GM19455 (cell line): ENCODE results near the gene CYP4A11.
"Not testable (repeated sequence)": the region's sequence is repeated elsewhere in the genome, so short reads cannot be mapped to it uniquely, and the experiment has no call there.

Source experiments
- ATAC-seq: cut with Tn5 transposase; IDR thresholded peaks from one replicate; pipeline ENCODE4 v1.9.1; 2021; ENCODE audit not compliant: unreplicated experiment

The CYP4A11 gene, protein sequence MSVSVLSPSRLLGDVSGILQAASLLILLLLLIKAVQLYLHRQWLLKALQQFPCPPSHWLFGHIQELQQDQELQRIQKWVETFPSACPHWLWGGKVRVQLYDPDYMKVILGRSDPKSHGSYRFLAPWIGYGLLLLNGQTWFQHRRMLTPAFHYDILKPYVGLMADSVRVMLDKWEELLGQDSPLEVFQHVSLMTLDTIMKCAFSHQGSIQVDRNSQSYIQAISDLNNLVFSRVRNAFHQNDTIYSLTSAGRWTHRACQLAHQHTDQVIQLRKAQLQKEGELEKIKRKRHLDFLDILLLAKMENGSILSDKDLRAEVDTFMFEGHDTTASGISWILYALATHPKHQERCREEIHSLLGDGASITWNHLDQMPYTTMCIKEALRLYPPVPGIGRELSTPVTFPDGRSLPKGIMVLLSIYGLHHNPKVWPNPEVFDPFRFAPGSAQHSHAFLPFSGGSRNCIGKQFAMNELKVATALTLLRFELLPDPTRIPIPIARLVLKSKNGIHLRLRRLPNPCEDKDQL

DNA sequence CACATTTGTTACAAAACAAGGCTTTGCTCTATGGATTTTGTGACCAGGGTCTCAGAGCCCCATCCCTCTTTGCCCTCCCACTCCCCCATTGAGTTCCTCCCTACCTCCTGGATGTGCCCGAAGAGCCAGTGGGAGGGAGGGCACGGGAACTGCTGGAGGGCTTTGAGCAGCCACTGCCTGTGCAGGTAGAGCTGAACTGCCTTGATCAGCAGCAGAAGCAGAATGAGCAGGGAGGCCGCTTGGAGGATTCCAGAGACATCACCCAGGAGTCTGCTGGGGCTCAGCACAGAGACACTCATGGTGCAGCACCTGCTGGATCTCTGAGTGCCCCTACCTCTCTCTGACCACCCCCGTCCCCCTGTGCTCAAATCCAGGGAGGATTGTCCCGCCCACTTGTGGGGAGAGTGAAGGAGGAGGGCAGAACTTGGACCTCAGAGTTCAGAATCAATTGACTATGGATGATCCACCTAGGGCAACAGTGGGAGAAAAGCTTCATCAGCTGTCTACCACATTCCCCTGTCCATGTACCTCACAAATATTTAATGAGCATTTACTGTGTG, at the start of gene CYP4A11:
CYP4A11 (minus strand) TSS at position 342 of the 560 bp plus-strand sequence; CDS start at position 299, 43 bp downstream.
- no peak for ATAC-seq

DNA sequence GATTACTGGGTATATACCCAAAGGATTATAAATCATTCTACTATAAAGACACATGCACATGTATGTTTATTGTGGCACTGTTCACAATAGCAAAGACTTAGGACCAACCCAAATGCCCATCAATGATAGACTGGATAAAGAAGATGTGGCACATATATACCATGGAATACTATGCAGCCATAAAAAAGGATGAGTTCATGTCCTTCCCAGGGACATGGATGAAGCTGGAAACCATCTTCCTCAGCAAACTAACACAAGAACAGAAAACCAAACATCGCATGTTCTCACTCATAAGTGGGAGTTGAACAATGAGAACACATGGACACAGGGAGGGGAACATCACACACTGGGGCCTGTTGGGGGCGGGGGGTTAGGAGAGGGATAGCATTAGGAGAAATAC, 49.3 kb upstream of the CYP4A11 start:
- ATAC-seq = not testable (repeated sequence)

DNA sequence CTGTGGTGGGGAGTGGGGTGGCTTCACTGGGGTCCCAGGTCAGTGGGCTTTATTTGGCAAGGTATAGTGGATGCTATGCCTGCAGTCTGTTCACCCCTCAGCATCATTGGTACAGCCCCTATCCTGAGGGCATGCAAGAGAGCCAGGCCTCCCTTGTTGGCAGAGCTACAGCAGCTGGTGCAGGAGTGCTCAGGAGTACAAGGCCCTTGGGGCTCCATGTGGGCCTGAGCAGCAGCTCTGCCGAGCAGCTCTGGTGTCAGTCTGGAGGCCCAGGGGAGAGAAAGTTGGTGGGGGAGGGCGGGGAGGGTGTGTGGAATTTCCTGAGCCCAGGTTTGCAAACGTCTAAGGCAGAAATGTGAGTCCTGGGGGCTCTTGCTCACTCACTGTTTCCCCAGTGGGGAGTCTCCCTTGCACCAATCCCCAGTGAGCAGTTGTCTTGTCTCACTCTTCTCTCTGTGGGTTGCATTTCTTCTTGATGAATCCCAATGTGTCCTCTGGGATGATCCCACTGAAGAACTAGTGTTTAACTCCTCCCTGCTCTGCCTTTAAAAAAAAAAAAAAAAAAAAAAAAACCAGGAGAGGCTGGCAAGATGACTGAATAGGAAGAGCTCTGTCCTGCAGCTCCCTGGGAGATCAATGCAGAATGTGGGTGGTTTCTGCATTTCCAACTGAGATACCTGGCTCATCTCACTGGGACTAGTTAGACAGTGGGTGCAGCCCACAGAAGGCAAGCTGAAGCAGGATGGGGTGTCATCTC, 42.7 kb upstream of the CYP4A11 start:
- ATAC-seq = no peak

DNA sequence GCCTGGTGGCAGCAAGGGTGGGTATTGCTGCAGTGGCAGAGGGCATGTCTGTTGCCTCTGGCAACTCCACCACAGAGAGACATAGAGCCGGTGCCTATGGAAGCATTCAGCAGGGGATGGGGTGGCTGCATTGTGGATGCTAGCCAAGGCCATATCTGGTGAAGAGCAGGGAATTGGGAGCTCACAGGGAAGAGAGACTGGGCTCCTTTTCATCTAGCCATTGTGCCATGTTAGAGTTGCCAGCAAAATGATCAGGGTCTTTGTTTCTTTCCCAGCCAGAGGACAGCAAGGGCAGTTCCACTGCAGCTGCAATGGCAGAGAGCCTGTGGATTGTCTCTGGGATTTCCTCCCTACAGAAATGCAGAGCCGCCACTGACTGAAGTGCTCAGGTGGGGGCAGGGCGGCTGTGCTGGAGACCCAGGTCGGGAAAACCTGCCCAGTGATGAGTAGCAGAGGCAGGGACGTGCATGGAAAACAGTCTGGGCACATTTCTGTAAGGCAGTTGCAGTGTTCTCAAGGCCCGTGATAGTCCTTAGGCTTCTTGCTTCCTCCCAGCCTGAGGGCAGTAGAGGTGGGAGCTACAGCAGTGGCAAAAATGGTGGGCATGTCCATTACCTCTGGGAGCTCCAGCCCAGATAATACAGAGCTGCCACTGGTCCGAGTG, 42.0 kb upstream of the CYP4A11 start:
- ATAC-seq = no peak

DNA sequence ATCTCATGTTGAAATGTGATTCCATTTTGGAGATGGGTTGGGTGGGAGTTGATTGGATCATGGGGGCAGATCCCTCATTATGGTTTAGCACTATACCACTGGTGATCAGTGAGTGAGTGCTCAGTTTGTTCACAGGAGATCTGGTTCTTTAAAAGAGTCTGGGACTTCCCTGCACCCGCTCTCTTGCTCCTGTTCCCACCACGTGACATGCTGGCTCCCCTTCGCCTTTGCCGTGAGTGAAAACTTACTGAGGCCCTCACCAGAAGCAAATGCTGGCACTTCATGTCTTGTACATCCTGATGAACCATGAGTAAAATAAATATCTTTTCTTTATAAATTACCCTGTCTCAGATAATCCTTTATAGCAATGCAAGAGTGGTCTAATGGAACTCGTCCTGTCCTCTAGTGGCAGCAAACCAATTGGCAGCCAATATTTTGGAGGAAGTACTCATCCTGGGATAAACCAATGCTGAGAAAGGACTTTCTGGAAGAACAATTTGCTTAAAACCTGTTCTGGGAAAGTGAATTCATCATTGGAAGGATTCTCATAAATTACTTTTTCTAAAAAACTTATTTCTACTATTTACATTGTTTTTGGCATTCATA, 27.8 kb upstream of the CYP4A11 start:
- no peak for ATAC-seq

DNA sequence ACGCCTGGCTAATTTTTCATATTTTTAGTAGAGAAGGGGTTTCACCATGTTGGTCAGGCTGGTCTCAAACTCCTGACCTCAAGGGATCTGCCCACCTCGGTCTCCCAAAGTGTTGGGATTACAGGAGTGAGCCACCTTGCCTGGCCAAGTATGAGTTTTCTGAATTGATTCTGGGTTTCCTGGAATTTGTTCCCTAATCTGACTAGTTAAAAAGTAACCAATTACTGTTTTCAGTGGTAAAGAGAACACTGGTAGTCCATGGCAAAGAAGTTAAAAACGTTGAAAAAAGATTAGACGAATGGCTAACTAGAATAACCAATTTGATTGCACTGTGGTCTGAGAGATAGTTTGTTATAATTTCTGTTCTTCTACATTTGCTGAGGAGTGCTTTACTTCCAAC, 21.0 kb upstream of the CYP4A11 start:
- not testable (repeated sequence) for ATAC-seq

DNA sequence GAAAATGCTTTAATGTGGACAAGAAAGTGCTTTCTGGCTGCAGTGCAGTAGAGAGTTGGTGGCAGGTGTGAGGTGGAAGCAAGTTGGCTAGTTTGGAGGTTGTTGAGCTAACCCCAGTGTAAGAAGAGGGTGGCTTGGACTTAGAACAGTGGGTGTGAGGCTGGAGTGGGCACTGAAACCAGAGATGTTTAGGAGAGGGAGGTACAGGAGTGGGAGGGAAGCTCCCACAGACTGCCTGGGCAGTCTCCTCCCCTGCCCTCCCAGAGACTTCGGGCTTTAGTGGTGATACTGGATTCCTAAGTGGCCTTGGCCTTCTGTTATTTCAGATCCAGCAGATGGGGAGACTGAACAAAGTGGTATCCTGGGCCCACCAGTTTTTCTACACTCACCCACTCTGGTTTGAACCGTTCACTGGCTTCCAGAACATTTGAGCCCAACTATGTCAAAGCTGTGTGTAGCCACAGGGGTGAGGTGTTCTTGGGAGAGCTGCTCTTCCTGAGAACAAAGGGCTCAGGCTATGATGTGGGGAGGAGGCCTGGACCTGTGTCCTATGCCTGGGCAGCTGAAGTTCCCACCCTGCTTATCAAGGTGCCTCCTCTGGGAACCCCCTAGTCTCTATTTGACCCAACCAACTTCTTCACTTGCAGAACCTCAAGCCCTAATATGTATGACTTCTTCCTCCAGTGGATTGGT, 19.9 kb upstream of the CYP4A11 start:
- no peak for ATAC-seq

DNA sequence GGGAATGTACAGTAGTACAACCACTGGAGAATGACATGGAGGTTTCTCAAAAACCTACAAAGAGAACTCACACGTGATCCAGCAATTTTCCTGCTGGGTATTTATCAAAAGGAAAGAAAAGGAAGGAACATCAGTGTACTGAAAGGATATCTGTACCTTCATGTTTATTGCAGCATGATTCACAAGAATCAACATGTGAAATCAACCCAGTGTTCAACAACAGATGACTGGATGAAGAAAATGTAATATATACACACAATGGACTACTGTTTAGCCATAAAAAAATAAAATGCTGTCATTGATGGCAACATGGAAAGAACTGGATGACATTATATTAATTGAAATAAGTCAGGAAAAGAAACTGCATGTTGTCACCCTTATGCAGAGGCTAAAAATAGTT, 19.0 kb upstream of the CYP4A11 start:
- no peak for ATAC-seq

DNA sequence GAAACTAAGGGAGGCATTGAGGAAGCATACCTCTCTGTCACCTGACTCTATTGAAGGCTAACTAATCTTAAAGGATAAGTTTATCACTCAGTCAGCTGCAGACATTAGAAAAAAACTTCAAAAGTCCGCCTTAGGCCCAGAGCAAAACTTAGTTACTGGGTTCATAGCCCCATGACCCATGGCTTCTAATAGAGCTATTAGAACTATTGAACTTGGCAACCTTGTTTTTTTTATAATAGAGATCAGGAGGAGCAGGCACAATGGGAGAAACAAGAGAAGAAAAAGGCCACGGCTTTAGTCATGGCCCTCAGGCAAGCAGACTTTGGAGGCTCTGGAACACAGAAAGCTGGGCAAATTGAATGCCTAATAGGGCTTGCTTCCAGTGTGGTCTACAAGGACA, 13.8 kb upstream of the CYP4A11 start:
- ATAC-seq = not testable (repeated sequence)

DNA sequence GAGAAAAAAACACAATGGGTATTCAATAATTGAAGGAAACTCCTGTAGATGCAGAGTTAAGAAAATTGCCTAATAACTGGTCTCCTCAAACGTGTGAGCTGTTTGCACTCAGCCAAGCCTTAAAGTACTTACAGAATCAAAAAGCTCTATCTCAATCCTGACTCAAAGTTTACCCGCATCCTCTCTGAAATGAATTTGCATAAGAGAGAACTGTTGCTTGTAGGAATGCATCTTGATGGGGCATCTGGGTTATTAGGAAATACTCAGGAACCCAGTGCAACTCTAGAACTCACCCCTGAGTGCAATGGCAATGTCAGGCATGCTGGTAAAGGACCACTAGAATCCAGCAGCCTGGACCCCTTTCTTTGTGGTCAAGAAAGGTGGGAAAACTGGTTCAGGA, 12.6 kb upstream of the CYP4A11 start:
- not testable (repeated sequence) for ATAC-seq

DNA sequence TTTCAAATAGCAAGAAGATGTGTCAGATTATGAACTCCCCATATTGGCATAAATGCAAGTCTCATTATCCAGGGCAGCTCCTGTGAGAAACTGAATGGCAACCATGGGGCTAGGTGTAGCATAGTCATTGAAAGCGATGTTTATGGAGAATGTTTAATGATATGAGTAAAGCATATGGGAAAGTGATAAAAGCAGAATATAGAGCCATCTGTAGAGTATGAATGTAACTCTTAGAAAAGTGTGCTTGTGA, 8.1 kb upstream of the CYP4A11 start:
- ATAC-seq = not testable (repeated sequence)

DNA sequence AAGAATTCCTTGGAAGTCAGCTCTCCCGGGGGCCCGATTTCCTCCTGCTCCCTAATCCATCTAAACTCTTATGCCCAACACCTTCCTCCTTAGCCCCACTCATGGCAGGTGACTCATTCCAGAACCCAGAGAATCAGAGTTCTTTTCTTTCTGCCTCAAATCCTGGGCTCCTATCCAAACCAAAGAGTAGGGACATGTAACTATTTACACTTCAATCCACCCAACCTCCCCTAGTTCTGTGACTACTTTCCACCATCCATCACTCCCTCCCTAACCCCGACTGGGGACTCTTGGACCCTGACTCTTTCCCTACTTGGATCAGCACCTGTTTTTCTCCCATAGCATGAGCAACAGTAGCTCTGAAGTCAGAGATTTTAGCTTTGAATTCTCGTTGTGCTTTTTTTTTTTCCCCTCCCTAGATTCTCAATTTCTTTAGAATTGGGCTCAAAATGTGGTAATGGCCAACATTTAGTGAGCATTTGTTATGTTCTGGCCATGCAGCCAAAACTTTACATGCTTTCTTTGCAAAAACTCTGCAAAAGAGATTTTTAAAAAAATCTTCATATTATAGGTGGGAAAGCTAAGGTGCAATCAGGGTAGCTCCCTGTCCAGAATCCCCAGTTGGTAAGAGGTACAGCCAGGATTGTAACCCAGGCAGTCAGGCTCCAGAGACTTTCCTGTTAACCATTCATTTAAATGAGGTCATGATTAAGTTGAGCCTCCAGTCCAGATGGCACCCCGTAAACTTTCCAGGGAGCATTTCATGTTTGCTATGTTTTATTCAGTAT, 7.5 kb upstream of the CYP4A11 start:
- ATAC-seq = no peak

DNA sequence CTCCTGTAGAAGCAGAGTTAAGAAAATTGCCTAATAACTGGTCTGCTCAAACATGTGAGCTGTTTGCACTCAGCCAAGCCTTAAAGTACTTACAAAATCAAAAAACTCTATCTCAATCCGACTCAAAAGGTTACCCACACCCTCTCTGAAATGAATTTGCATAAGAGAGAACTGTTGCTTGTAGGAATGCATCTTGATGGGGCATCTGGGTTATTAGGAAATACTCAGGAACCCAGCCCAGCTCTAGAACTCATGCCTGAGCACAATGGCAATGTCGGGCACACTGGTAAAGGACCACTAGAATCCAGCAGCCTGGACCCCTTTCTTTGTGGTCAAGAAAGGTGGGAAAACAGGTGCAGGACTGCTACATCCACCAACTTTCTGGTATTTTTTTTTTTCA, 6.4 kb upstream of the CYP4A11 start:
- not testable (repeated sequence) for ATAC-seq

DNA sequence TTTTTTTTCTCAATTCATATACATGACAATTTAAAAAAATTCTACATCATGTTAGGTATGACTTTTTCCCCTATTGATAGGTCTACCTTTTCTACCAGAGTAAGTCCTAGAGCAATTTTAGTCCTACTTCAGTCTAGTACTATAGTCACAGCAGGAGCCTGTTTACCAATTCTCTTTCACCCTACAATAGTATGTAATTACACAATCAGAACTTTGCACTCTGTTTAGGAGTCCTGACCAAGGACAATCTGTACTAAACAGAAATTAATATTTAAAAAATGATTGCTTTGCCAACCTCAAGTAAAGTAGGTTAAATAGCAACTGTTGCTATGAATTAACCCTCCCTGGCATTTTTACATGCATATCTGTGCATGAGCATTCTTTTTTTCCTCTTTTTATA, 810 bp upstream of the CYP4A11 start:
- ATAC-seq = no peak

DNA sequence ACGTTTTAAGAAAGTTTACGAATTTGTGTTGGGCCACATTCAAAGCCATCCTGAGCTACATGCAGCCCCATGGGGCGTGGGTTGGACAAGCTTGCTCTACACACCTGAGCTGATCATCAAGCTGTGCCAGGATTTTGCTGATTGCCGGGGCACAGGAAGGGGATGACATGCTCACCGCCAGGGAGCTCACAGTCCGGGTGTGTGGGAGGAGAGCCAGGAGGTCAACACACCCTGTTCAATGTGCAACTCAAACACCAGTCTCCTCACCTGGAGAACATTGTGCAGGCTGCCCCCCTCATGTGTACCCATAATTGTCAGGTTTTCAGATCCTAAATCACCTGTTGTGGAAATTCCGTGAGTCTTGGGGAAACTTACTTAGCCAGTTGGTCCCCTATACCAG, 969 bp downstream of the CYP4A11 start:
- ATAC-seq = no peak

DNA sequence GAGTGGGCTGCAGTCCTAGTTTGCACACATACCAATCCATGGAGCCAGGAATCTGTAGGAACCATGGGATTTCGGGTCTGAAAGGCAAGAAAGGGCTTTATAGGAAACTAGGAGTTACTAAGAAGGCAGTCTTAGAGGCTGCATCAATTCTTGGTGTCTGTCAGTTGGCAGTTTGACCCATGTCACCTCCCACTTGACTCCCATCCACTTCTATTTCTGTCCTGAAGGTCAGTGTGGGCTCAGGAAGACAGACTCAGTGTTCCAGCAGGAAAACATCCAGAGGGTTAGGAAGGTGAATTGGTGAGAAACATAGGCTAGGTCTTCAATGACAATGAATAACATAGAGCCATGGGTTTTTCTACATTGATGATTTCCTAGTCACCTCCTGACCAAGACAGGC, 4.0 kb downstream of the CYP4A11 start:
- ATAC-seq = no peak

DNA sequence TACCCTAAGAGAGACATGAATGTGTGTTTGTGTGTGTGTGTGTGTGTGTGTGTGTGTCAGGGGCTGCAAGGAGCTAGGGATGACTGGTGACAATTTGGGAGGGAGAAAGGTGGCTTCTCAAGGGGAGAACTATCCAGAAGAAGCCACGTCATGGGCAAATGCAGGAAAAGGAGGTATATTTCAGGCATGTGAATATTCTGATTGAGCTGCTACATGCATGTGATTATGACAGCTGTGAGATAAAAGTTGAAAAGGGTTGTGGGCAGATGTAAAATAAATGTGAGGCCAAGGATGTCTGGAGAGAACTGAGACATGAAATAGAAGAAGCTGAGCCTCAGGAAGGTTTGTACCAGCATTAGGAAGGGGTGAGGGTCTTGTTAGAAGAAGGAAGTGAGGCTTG, 4.5 kb downstream of the CYP4A11 start:
- ATAC-seq = no peak

DNA sequence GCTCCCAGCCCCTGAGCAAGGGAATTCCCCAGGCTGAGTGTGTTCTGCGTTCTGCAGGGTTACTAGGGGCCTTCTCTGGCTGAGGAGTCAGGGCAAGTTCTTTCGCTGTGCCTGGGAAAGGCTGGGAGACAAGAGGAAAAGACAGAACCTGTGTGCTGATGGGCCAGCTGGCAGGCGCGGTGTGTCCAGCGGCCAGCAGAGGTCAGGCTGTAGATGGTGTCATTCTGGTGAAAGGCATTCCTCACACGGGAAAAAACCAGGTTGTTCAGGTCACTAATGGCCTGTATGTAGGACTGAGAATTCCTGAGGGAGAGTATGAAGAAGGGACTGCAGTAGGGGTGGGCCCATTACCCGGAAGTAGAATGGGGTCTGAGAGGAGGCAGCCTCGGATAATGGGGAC, 6.4 kb downstream of the CYP4A11 start:
- not testable (repeated sequence) for ATAC-seq

DNA sequence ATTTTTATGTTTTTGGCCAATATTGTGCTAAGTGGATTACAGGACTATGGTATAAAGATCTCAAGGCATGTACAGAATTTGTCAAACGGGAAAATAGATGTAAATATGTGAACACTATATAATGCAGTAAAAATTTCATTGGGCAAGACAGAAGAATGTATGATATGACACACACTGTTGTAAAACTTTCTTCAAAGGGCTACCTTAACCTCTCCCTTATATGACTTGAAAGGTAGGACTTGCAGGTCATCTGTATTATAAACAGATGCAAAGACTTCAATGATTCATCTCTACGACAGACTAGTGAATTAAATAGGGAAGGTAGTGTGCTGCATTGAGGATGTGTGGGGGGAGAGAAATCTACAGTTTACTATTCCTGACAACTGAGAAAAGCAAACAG, 9.3 kb downstream of the CYP4A11 start:
- not testable (repeated sequence) for ATAC-seq

DNA sequence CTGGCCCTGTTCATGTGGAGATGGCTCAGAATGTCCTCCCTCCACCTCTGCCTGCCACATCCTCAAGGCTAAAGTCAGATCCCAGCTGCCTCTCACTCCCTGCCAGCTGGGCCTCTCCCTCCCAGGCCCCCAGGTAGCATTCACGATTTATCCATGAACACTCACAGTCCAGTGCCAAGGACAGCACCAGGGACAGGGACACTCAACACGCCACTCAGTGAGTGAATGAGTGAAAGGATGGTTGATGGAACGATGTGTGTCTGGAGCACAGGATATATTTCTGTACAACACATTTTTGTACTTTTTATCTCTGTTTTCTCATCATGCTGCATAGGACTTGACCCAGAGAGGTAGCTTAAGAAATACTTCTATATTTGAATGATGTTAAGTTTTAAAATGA, 10.1 kb downstream of the CYP4A11 start:
- no peak for ATAC-seq
